ENCODE measurements around the gene RBBP8NL.

The RBBP8NL gene

GRCh38 chr20:62405981-62406513, 21.3 kb downstream of the RBBP8NL start:
- H3K4me3 ChIP-seq (ENCODE audit: low read depth, low read length) = peak overlapping the region; percentile 89

GRCh38 chr20:62405108-62405980, 22.0 kb downstream of the RBBP8NL start:
- H3K4me3 ChIP-seq (ENCODE audit: low read depth, low read length) = no peak overlapping the region
- DNase-seq (ENCODE audit: low read depth) = no peak
- TF ChIP-seq CTCF (IDR thresholded peaks at IDR 0.05; ENCODE audit: insufficient read depth, low read depth, low read length, missing control alignments) = peak; percentile 5

More at GRCh38 chr20:62405981-62406513, 21.3 kb downstream of the RBBP8NL start:
- no peak for TF ChIP-seq CTCF (IDR thresholded peaks at IDR 0.05; ENCODE audit: insufficient read depth, low read depth, low read length, missing control alignments)
- DNase-seq (ENCODE audit: low read depth) = no peak

- DNase-seq (ENCODE audit: low read depth) = no peak
- no peak overlapping the region for H3K4me3 ChIP-seq (ENCODE audit: low read depth, low read length)
- TF ChIP-seq CTCF (IDR thresholded peaks at IDR 0.05; ENCODE audit: insufficient read depth, low read depth, low read length, missing control alignments) = no peak
These were observed 22.6 kb downstream of the RBBP8NL start for GRCh38 chr20:62404761-62405107.

GRCh38 chr20:62404112-62404665, 23.1 kb downstream of the RBBP8NL start:
- no peak for TF ChIP-seq CTCF (IDR thresholded peaks at IDR 0.05; ENCODE audit: insufficient read depth, low read depth, low read length, missing control alignments)
- no peak for DNase-seq (ENCODE audit: low read depth)
- H3K4me3 ChIP-seq (ENCODE audit: low read depth, low read length) = no peak overlapping the region

- H3K4me3 ChIP-seq (ENCODE audit: low read depth, low read length) = no peak overlapping the region
- no peak for TF ChIP-seq CTCF (IDR thresholded peaks at IDR 0.05; ENCODE audit: insufficient read depth, low read depth, low read length, missing control alignments)
- no peak for DNase-seq (ENCODE audit: low read depth)
These were observed 24.0 kb downstream of the RBBP8NL start for GRCh38 chr20:62403331-62403730.

- H3K4me3 ChIP-seq (ENCODE audit: low read depth, low read length) = no peak overlapping the region
- no peak for DNase-seq (ENCODE audit: low read depth)
- no peak for TF ChIP-seq CTCF (IDR thresholded peaks at IDR 0.05; ENCODE audit: insufficient read depth, low read depth, low read length, missing control alignments)
These were observed 24.7 kb downstream of the RBBP8NL start for GRCh38 chr20:62402456-62403150.
